ENCODE results near the gene TACC3.

GRCh38 chr4:1775731-1776500, 54.6 kb downstream of the TACC3 start:
- TF ChIP-seq, protein P1, sequence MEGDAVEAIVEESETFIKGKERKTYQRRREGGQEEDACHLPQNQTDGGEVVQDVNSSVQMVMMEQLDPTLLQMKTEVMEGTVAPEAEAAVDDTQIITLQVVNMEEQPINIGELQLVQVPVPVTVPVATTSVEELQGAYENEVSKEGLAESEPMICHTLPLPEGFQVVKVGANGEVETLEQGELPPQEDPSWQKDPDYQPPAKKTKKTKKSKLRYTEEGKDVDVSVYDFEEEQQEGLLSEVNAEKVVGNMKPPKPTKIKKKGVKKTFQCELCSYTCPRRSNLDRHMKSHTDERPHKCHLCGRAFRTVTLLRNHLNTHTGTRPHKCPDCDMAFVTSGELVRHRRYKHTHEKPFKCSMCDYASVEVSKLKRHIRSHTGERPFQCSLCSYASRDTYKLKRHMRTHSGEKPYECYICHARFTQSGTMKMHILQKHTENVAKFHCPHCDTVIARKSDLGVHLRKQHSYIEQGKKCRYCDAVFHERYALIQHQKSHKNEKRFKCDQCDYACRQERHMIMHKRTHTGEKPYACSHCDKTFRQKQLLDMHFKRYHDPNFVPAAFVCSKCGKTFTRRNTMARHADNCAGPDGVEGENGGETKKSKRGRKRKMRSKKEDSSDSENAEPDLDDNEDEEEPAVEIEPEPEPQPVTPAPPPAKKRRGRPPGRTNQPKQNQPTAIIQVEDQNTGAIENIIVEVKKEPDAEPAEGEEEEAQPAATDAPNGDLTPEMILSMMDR (IDR thresholded peaks at IDR 0.05), result no peak
- TF ChIP-seq POLR2A (IDR thresholded peaks at IDR 0.05), result no peak

Data from esophagus squamous epithelium (tissue), 4 donors.